ENCODE measurements around the gene XYLT1. TPM values are rescaled to one million over a fixed set of nuclear protein-coding genes. Genes with fewer than 3 reads are reported as not detected.
"Not testable (repeated sequence)": the region's sequence is repeated elsewhere in the genome, so short reads cannot be mapped to it uniquely, and the experiment has no call there.

The XYLT1 gene
- total RNA-seq, 1 donor from 2014 or later = 16.4 TPM

DNA sequence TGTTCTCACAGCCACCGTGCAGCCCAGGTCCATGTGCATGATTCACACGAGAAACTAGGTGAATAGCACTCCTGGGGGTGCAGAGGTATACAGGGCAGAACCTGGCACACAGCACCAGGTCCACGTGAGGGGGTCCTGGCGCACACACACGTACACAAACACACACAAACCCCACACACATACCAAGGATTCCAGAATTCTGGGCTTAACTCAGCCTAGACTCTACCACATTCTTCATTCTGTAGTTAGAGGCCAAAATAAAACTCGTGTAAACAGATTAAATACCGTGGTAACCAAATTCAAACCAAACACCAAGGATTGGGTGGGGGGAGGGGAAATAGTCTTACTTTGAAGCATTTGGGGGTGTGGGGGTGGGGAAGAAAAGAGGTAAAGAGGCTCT lies 58.5 kb downstream of the XYLT1 start:
- intact Hi-C loops (cut with micrococcal nuclease) = no loop called here
- Mint-ChIP-seq H3K36me3 (ENCODE audit: low read depth) (peaks cover 28% of the 10 kb centered on the region), H3K4me3 (no peak overlapping the region), H3K27ac (peak overlapping the region; percentile 32), H3K27me3 (ENCODE audit: insufficient read depth) (no peaks in the 10 kb centered on the region), H3K9me3 (no peaks in the 10 kb centered on the region), H3K4me1 (ENCODE audit: low read depth) (peaks cover 42% of the 10 kb centered on the region)
- DNase-seq (ENCODE audit: low spot score) = no peak

DNA sequence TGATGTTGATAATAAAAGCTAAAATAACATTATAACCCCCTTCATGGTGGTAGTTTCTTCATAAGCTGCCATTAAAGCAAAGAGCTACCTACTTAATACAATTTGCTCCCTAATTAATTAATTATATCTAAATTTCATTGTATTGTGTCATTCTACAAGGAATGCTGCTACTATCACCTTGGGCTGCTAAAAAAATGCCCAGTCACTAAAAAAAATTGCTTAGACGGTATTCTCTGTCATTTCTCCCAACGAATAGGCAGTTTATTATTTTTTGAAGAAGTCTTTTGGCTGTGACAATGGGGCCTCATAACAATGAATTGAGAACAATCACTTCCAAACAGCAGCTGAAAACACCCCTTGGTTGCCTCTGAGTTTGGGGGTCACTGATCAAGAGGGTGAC lies 59.5 kb downstream of the XYLT1 start:
- DNase-seq (ENCODE audit: low spot score) = no peak
- H3K4me1 Mint-ChIP-seq (ENCODE audit: low read depth) = peaks cover 32% of the 10 kb centered on the region
- H3K4me3 Mint-ChIP-seq = no peak overlapping the region
- no peaks in the 10 kb centered on the region for H3K9me3 Mint-ChIP-seq
- no peak overlapping the region for H3K27ac Mint-ChIP-seq
- peaks cover 28% of the 10 kb centered on the region for H3K36me3 Mint-ChIP-seq (ENCODE audit: low read depth)
- no peaks in the 10 kb centered on the region for H3K27me3 Mint-ChIP-seq (ENCODE audit: insufficient read depth)
- intact Hi-C loops (cut with micrococcal nuclease) = no loop called here

DNA sequence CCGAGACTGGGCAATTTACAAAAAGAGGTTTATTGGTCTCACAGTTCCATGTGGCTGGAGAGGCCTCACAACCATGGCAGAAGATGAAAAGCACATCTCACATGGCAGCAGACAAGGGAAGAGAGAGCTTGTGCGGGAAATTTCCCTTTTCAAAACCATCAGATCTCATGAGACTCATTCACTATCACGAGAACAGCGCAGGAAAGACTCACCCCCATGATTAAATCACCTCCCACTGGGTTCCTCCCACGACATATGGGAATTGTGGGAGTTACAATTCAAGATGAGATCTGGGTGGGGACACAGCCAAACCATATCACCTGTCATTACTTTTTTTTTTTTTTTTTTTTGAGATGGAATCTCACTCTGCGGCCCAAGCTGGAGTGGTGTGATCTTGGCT lies 60.4 kb downstream of the XYLT1 start:
- H3K9me3 Mint-ChIP-seq; H3K4me3 Mint-ChIP-seq; H3K27me3 Mint-ChIP-seq (ENCODE audit: insufficient read depth); intact Hi-C loops (cut with micrococcal nuclease); DNase-seq (ENCODE audit: low spot score): not testable (repeated sequence)
- Mint-ChIP-seq H3K4me1 (ENCODE audit: low read depth) (peaks cover 23% of the 10 kb centered on the region), H3K36me3 (ENCODE audit: low read depth) (peaks cover 28% of the 10 kb centered on the region), H3K27ac (peak overlapping the region; percentile 16)

DNA sequence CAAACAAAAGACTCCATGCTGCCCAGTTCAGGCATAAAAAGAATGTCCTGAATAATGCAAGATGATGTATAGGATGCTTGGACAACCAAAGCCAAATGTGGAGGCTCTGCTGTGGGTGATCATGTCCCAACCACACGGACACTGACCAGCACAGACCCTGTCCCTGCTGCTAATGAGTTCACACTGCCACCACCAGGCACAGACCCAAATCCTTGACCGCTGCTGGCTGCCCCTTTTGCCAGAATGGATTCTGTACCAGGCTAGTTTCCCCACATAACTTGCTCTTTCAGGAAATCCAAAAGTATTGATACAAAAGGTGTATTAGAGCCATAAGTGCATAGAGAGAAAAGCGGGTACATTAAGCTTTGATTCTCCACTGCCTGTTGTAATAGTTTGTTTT lies 60.9 kb downstream of the XYLT1 start:
- H3K36me3 Mint-ChIP-seq (ENCODE audit: low read depth) = peaks cover 28% of the 10 kb centered on the region
- no peaks in the 10 kb centered on the region for H3K9me3 Mint-ChIP-seq
- H3K4me3 Mint-ChIP-seq = no peak overlapping the region
- peaks cover 19% of the 10 kb centered on the region for H3K4me1 Mint-ChIP-seq (ENCODE audit: low read depth)
- DNase-seq (ENCODE audit: low spot score) = no peak
- intact Hi-C loops (cut with micrococcal nuclease) = no loop called here
- no peaks in the 10 kb centered on the region for H3K27me3 Mint-ChIP-seq (ENCODE audit: insufficient read depth)
- no peak overlapping the region for H3K27ac Mint-ChIP-seq

DNA sequence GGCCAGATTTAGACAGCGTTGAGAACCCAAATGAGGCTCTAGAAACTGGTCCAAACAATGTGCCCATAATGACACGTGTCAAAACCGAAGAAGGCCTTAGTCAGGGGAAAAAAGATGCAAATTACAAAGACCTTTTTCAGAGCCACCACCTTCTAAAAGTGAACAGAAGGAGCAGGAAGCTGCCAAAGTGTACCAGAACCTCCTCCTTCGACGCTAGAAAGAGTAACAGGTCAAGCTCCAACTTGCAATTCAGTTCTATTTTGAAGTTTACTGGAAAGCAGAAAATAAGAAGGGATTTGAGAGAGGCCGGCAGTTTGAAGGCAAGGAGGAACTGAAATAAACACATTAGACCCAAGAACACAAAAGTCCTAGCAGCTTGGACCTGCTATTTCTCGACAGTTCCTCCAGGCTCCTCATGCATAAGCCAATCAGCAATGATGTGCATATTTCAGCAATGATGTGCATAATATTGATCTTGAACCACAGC lies 61.8 kb downstream of the XYLT1 start:
- H3K4me1 Mint-ChIP-seq (ENCODE audit: low read depth) = peaks cover 10% of the 10 kb centered on the region
- H3K9me3 Mint-ChIP-seq = no peaks in the 10 kb centered on the region
- intact Hi-C loops (cut with micrococcal nuclease) = no loop called here
- no peak overlapping the region for H3K27ac Mint-ChIP-seq
- H3K36me3 Mint-ChIP-seq (ENCODE audit: low read depth) = peaks cover 22% of the 10 kb centered on the region
- H3K4me3 Mint-ChIP-seq = no peak overlapping the region
- DNase-seq (ENCODE audit: low spot score) = no peak
- H3K27me3 Mint-ChIP-seq (ENCODE audit: insufficient read depth) = no peaks in the 10 kb centered on the region

DNA sequence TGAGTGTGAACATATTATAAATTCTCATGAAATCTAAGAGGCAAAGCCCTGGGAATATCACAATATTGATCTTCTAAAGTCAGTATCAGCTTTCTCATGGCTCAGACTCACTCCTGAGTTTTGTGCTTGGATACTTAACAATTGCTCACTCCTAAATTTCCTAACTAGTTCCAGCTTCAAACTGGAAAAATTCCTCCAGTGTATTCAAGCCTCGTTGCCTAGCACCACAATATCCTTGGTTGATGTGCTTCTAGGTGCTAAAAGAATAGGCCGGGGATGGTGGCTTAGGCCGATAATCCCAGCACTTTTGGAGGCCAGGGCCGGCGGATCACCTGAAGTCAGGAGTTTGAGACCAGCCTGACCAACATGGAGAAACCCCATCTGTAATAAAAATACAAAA lies 62.5 kb downstream of the XYLT1 start:
- Mint-ChIP-seq H3K27ac (no peak overlapping the region), H3K4me3 (no peak overlapping the region), H3K36me3 (ENCODE audit: low read depth) (peaks cover 21% of the 10 kb centered on the region), H3K4me1 (ENCODE audit: low read depth) (peaks cover 5% of the 10 kb centered on the region), H3K9me3 (no peaks in the 10 kb centered on the region), H3K27me3 (ENCODE audit: insufficient read depth) (no peaks in the 10 kb centered on the region)
- no peak for DNase-seq (ENCODE audit: low spot score)
- intact Hi-C loops (cut with micrococcal nuclease) = no loop called here

DNA sequence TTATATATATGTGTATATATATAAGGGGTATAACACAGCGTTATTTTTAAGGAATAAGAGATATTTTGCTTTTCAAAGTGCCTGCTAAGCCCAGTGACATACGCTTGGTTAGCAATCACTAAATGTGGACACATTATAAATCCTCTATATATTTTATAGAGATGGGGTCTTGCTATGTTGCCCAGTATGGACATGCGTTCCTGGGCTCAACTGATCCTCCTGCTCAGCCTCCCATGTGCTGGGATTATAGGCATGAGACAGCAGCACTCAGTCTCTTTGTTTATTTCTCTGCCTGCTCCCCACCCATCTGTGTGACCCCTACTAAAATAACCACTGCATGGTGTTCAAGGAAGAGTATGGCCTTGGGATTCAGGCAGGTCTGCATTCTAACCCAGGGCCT lies 63.4 kb downstream of the XYLT1 start:
- peaks cover 5% of the 10 kb centered on the region for H3K4me1 Mint-ChIP-seq (ENCODE audit: low read depth)
- intact Hi-C loops (cut with micrococcal nuclease) = no loop called here
- H3K36me3 Mint-ChIP-seq (ENCODE audit: low read depth) = peaks cover 21% of the 10 kb centered on the region
- H3K27me3 Mint-ChIP-seq (ENCODE audit: insufficient read depth) = no peaks in the 10 kb centered on the region
- no peak for DNase-seq (ENCODE audit: low spot score)
- no peaks in the 10 kb centered on the region for H3K9me3 Mint-ChIP-seq
- H3K27ac Mint-ChIP-seq = no peak overlapping the region
- no peak overlapping the region for H3K4me3 Mint-ChIP-seq

DNA sequence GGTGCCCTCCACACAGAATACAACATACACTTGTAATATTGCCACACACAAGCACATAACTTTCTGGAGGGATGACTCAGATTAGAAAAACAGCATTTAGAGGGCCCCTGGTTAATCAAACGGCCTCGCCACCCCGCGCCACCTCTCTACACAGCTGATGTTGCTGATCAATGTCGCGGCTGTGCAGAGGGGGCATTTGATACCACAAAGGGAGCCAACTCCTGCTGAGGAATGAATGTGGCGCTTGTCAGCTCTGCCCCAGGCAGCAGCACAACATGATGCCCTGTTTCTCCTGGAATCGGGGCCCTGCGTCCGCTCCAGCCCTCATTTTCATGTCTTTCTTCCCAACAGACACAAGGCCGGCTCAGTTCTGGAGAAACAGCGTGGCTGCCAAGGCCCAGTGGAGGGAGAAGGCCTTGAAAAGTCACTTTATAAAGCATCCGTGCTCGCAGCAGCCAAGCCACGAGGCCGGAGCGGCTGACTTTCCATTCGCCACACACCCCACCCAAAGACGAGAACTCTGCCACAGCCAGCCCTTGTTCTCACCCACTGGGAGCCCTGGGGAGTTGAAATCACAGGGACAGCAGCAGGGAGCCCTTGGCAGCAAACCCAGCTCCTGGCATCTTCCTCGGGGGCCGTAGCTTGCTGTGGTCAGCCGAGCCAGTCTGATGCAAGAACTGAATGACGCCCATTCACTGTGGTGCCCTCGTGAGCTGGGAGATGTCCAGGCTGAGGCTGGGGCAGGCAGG lies 65.6 kb downstream of the XYLT1 start:
- no peaks in the 10 kb centered on the region for H3K9me3 Mint-ChIP-seq
- H3K27me3 Mint-ChIP-seq (ENCODE audit: insufficient read depth) = no peaks in the 10 kb centered on the region
- H3K36me3 Mint-ChIP-seq (ENCODE audit: low read depth) = peaks cover 19% of the 10 kb centered on the region
- no peak overlapping the region for H3K4me3 Mint-ChIP-seq
- H3K4me1 Mint-ChIP-seq (ENCODE audit: low read depth) = peaks cover 10% of the 10 kb centered on the region
- DNase-seq (ENCODE audit: low spot score) = no peak
- intact Hi-C loops (cut with micrococcal nuclease) = no loop called here
- H3K27ac Mint-ChIP-seq = no peak overlapping the region

DNA sequence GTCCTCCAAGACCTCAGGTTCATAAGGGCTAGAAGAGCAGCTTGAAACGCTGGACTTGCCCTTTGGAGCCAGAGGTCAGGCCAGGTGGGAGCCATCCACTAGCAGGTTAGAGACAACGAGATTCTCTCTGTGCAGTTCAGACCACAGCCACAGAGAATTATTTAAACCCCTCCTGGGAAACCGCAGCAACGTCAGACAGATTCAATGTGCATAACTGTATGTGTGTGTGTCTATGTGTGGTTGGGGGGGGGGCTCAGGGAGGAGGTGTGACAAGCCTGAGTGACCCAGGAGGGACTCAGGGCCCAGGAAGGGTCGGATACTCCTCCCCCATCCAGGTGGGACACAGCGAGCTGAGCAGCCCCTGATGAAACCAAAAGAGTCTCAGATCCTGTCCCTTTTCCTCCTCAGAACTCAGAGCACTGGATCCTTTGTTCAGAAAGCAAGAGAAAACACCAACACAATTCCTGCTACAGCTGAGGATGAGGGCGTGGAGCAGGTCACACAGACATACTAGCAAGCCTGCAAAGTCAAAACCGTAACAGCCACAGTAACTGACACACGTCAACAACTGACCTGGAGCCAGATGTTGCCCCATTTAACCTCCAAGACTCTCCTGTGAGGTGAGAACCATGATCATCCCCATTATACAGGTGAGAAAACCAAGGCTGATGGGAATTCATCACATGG lies 66.8 kb downstream of the XYLT1 start:
- DNase-seq (ENCODE audit: low spot score) = no peak
- Mint-ChIP-seq H3K4me1 (ENCODE audit: low read depth) (peaks cover 8% of the 10 kb centered on the region), H3K27ac (no peak overlapping the region), H3K4me3 (no peak overlapping the region), H3K27me3 (ENCODE audit: insufficient read depth) (no peaks in the 10 kb centered on the region), H3K9me3 (no peaks in the 10 kb centered on the region), H3K36me3 (ENCODE audit: low read depth) (peaks cover 16% of the 10 kb centered on the region)
- intact Hi-C loops (cut with micrococcal nuclease) = no loop called here

DNA sequence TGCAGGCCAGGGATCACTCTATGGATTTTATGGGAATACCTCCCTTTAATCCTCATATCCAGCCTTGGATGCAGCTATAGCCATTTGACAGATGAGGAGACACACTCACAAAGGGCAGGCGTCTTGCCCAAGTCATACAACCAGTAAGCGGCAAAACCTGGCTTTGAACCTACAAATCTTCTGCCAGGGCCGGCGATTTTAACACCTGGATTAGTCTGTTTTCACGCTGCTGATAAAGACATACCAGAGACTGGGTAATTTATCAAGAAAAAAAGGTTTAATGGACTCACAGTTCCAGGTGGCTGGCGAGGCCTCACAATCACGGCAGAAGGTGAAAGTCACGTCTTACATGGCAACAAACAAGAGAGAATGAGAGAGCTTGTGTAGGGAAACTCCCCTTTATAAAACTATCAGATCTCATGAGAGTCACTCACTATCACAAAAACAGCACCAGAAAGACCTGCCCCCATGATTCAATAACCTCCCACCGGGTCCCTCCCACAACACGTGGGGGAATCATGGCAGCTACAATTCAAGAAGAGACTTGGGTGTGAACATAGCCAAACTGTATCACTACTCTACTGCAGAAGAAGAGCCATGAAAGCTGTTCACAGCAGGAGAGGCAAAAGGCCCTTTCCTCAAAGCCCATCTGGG lies 67.5 kb downstream of the XYLT1 start:
- peaks cover 12% of the 10 kb centered on the region for H3K36me3 Mint-ChIP-seq (ENCODE audit: low read depth)
- no peak overlapping the region for H3K4me3 Mint-ChIP-seq
- H3K9me3 Mint-ChIP-seq = no peaks in the 10 kb centered on the region
- no peaks in the 10 kb centered on the region for H3K27me3 Mint-ChIP-seq (ENCODE audit: insufficient read depth)
- peaks cover 8% of the 10 kb centered on the region for H3K4me1 Mint-ChIP-seq (ENCODE audit: low read depth)
- no peak overlapping the region for H3K27ac Mint-ChIP-seq
- DNase-seq (ENCODE audit: low spot score) = no peak
- intact Hi-C loops (cut with micrococcal nuclease) = no loop called here

DNA sequence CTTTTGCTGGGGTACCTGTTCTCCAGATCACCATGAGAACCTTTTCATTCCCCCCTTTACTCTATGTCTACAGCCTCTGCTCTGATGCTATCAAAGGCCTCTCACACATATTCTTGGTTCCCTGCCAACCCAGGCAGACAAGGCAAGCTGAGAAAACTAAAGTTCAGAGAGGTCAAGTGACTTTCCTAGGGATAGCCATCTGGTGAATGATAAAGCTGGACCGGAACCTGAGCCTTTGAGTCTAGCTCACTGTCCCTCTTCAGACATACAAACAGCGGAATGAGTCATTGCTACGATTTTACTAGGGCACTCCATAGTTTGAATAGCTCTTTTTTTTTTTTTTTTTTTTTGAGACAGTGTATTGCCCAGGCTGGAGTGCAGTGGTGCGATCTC lies 73.3 kb downstream of the XYLT1 start:
- no peak overlapping the region for H3K27ac Mint-ChIP-seq
- H3K4me3 Mint-ChIP-seq = no peak overlapping the region
- H3K9me3 Mint-ChIP-seq = no peaks in the 10 kb centered on the region
- H3K27me3 Mint-ChIP-seq (ENCODE audit: insufficient read depth) = no peaks in the 10 kb centered on the region
- intact Hi-C loops (cut with micrococcal nuclease) = no loop called here
- peaks cover 23% of the 10 kb centered on the region for H3K4me1 Mint-ChIP-seq (ENCODE audit: low read depth)
- H3K36me3 Mint-ChIP-seq (ENCODE audit: low read depth) = peaks cover 12% of the 10 kb centered on the region
- no peak for DNase-seq (ENCODE audit: low spot score)

DNA sequence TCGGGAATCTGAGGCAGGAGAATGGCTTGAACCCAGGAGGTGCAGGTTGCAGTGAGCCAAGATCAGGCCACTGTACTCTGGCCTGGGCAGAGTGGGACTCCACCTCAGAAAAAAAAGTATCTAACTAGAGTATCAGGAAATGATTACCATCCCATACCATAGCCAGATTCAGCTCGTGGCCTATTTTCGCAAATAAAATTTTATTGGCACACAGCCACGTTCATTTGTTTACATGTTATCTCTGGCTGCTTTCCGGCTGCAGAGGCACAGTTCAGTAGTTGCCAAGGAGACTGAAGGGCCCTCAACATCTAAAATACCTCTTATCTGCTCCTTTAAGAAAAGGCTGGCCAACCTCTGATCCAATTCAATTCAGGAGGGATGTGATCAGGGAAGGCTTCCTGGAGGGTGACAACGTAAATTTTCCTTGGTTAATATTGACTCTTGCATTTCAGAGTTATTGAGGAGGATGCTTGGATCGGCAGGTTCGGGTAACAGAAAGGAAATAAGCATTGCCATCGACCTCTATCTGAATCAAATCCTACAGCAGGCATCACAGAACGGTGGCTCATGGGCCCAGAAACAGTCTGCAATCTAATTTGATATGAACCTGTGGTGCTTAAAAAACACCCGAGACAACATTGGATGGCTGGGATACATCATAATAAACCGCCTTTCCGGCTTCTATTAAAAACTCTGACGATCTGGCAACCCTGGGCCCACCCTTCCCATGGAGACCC lies 73.8 kb downstream of the XYLT1 start:
- Mint-ChIP-seq H3K36me3 (ENCODE audit: low read depth) (peaks cover 14% of the 10 kb centered on the region), H3K4me1 (ENCODE audit: low read depth) (peaks cover 28% of the 10 kb centered on the region), H3K27ac (no peak overlapping the region), H3K9me3 (no peaks in the 10 kb centered on the region), H3K27me3 (ENCODE audit: insufficient read depth) (no peaks in the 10 kb centered on the region), H3K4me3 (no peak overlapping the region)
- DNase-seq (ENCODE audit: low spot score) = no peak
- intact Hi-C loops (cut with micrococcal nuclease) = no loop called here
